Breast epithelium (tissue), 4 donors: ENCODE results near the gene DPYD. TPM values are rescaled to one million over a fixed set of nuclear protein-coding genes. Genes with fewer than 3 reads are reported as not detected.

ENCODE experiments used
- DNase-seq, 2 donors: peaks; one replicate each; pipeline ENCODE4 v3.0.0-alpha.2; 2019; ENCODE audit warnings: low spot score in 2 of 2
- H3K27ac ChIP-seq, 2 donors: fragments of 200-600 bp; sonication (generic) in 1 of 2; one replicate each; pipeline ENCODE4 v1.5.1; 2016 to 2019; ENCODE audit warnings: mild to moderate bottlenecking in 1 of 2
- H3K27me3 ChIP-seq, 2 donors: fragments of 200-600 bp; sonication (generic) in 1 of 2; one replicate each; pipeline versions ENCODE4 v1.5.1 to v1.6.0; 2017 to 2019; ENCODE audit warnings: control low read depth in 1 of 2, mild to moderate bottlenecking in 1 of 2
- H3K36me3 ChIP-seq: fragments of 200-600 bp; one replicate; pipeline ENCODE4 v1.5.1; 2019
- H3K4me1 ChIP-seq, 2 donors: fragments of 200-600 bp; sonication (generic); one replicate each; pipeline ENCODE4 v1.5.1; 2016 to 2019; ENCODE audit warnings: control low read depth in 1 of 2
- H3K4me3 ChIP-seq, 3 donors: fragments of 200-600 bp; sonication (generic); 1 replicate in 2 of 3; 2 replicates in 1 of 3; pipeline ENCODE4 v1.5.1; 2016 to 2019; ENCODE audit warnings: mild to moderate bottlenecking in 3 of 3, moderate library complexity in 2 of 3
- H3K9me3 ChIP-seq, 2 donors: fragments of 200-600 bp; sonication (generic) in 1 of 2; one replicate each; pipeline ENCODE4 v1.5.1; 2016 to 2019; ENCODE audit warnings: control low read depth in 1 of 2
- POLR2A ChIP-seq: fragments of 450-650 bp; IDR thresholded peaks from one replicate; pipeline ENCODE4 v1.6.1; 2016; ENCODE audit warnings: antibody characterized with exemption, mild to moderate bottlenecking, moderate library complexity
- POLR2AphosphoS5 ChIP-seq, 3 donors: sonication (generic); formaldehyde crosslinking; IDR thresholded peaks; one replicate each; pipeline ENCODE4 v1.6.1; 2017; ENCODE audit warnings: antibody characterized with exemption in 3 of 3
- intact Hi-C: fragments of 100-400 bp; cut with DNase I; formaldehyde crosslinking; loops from one replicate; pipeline ENCODE4 v1.15.1; 2023; ENCODE audit warnings: low total_unique reads
- total RNA-seq, 3 donors: library from RNA; depleted of rRNA; stranded (reverse); fragments of >200 nt; gene quantifications; one replicate each; pipeline ENCODE4 v1.1.0, GENCODE V29; 2016
- TF ChIP-seq, protein P1 (sequence below), 3 donors: fragments of 450-650 bp; IDR thresholded peaks; one replicate each; pipeline ENCODE4 v1.5.1; 2016 to 2017; ENCODE audit warnings: antibody characterized with exemption in 3 of 3, mild to moderate bottlenecking in 3 of 3, moderate library complexity in 3 of 3

The DPYD gene
- total RNA-seq, 3 donors from 2014 or later = 56.4 to 95.1 (median 58.1) TPM

DNA sequence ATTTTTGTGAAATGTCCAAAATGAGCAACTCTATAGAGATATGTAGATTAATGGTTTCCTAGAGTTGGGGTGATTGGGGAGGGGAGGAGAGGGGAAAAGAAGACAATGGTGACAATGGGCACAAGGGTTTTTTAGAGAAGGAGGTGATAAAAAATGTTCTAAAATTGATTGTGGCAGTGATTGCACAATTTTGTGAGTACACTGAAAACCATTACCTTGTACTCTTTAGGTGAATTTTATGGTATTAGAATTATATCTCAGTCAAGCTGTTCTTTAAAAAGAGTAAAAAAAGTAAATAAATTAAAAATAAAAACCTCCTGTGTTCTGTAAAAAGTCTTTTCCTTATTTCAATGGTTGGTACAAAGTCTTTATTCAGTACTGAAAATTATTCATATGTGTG lies 869.0 kb downstream of the DPYD start:
- intact Hi-C loops = no loop called here
- H3K9me3 ChIP-seq = peaks cover 6 to 9% of the 10 kb centered on the region in 2 donors
- no peak for TF ChIP-seq POLR2AphosphoS5 (IDR thresholded peaks at IDR 0.05)
- TF ChIP-seq POLR2A = no peak
- TF ChIP-seq, protein P1, sequence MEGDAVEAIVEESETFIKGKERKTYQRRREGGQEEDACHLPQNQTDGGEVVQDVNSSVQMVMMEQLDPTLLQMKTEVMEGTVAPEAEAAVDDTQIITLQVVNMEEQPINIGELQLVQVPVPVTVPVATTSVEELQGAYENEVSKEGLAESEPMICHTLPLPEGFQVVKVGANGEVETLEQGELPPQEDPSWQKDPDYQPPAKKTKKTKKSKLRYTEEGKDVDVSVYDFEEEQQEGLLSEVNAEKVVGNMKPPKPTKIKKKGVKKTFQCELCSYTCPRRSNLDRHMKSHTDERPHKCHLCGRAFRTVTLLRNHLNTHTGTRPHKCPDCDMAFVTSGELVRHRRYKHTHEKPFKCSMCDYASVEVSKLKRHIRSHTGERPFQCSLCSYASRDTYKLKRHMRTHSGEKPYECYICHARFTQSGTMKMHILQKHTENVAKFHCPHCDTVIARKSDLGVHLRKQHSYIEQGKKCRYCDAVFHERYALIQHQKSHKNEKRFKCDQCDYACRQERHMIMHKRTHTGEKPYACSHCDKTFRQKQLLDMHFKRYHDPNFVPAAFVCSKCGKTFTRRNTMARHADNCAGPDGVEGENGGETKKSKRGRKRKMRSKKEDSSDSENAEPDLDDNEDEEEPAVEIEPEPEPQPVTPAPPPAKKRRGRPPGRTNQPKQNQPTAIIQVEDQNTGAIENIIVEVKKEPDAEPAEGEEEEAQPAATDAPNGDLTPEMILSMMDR (IDR thresholded peaks at IDR 0.05) = no peak
- H3K4me1 ChIP-seq = no peaks in the 10 kb centered on the region
- no peak for DNase-seq
- H3K27ac ChIP-seq = no peak overlapping the region
- H3K27me3 ChIP-seq = no peaks in the 10 kb centered on the region
- no peaks in the 10 kb centered on the region for H3K36me3 ChIP-seq
- no peak overlapping the region for H3K4me3 ChIP-seq

GRCh38 chr1:97050506-97050905 lies 870.3 kb downstream of the DPYD start:
- no peaks in the 10 kb centered on the region for H3K27me3 ChIP-seq
- TF ChIP-seq POLR2A (no peak), POLR2AphosphoS5 (IDR thresholded peaks at IDR 0.05) (no peak)
- TF ChIP-seq, protein P1 (IDR thresholded peaks at IDR 0.05) = no peak

DNA sequence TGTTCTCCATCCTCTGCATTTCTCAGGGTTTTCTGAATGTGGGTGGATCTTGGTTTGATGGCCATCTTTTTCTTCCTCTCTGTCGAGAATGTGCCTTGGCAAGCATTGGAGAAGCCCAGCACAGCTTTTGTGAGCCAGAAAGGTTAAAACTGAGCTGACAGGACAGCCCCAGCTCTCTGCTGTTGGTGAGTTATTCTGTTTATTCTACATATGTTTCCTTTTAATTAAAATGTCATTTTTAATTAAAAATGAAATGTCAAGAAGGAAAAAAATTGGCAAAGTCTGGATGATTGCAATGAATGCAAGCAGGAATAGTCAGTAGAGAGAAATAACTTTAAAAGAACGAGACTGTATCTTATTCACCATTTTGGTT lies 873.4 kb downstream of the DPYD start:
- Histone ChIP-seq H3K27me3 (no peaks in the 10 kb centered on the region), H3K4me3 (no peak overlapping the region)

More at GRCh38 chr1:97050506-97050905, 870.3 kb downstream of the DPYD start:
- H3K4me1 ChIP-seq = no peaks in the 10 kb centered on the region
- no peak overlapping the region for H3K27ac ChIP-seq
- intact Hi-C loops = no loop called here
- H3K4me3 ChIP-seq = no peak overlapping the region
- H3K9me3 ChIP-seq = no peaks in the 10 kb centered on the region
- H3K36me3 ChIP-seq = no peaks in the 10 kb centered on the region
- DNase-seq = no peak

GRCh38 chr1:97046765-97047420 lies 873.9 kb downstream of the DPYD start:
- H3K27me3 ChIP-seq = no peaks in the 10 kb centered on the region
- DNase-seq = no peak
- H3K27ac ChIP-seq = no peak overlapping the region
- intact Hi-C loops = no loop called here
- H3K36me3 ChIP-seq = no peaks in the 10 kb centered on the region
- no peak overlapping the region for H3K4me3 ChIP-seq
- TF ChIP-seq POLR2A (no peak), POLR2AphosphoS5 (IDR thresholded peaks at IDR 0.05) (no peak)
- TF ChIP-seq, protein P1 (IDR thresholded peaks at IDR 0.05) = no peak
- H3K4me1 ChIP-seq = no peaks in the 10 kb centered on the region
- H3K9me3 ChIP-seq = peaks cover 0 to 5% of the 10 kb centered on the region in 2 donors

More for the DNA sequence above, 873.4 kb downstream of the DPYD start:
- TF ChIP-seq POLR2A (no peak), POLR2AphosphoS5 (IDR thresholded peaks at IDR 0.05) (no peak)
- TF ChIP-seq, protein P1 (IDR thresholded peaks at IDR 0.05) = no peak
- H3K27ac ChIP-seq = no peak overlapping the region
- H3K36me3 ChIP-seq = no peaks in the 10 kb centered on the region
- peaks cover 0 to 5% of the 10 kb centered on the region in 2 donors for H3K9me3 ChIP-seq
- intact Hi-C loops = no loop called here
- H3K4me1 ChIP-seq = no peaks in the 10 kb centered on the region
- DNase-seq = no peak

DNA sequence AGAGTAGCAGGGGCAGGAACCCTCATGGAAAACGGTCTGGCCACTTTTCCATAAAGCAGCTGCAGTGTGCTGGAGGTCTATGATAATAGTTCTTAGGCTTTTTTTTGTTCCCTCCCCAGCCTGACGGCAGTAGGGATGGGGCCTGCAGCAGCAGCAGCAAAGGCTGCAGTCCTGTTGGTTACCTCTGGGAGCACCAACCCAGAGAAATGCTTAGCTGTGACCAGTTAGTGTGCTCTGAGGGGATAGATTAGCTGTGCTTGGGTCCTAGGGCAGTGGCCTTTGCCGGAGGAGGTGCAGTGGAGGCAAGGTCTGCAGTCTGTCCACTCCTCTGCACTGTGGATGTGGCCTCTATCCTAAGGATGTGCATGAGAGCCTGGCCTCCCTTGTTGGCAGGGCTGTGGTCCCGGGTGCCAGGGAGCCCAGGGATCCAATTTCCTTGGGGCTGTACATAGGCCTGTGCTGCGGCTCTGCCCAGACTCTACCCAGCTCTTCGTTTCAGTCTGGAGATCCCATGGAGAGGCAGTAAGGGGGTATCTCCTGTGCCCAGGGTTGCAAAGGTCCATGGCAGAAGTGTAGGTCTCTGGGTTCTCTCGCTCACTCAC lies 876.6 kb downstream of the DPYD start:
- Histone ChIP-seq H3K4me1 (no peaks in the 10 kb centered on the region), H3K9me3 (peaks cover 2 to 5% of the 10 kb centered on the region in 2 donors), H3K27ac (no peak overlapping the region), H3K4me3 (no peak overlapping the region), H3K27me3 (no peaks in the 10 kb centered on the region), H3K36me3 (no peaks in the 10 kb centered on the region)
- intact Hi-C loops = no loop called here
- no peak for TF ChIP-seq POLR2A
- TF ChIP-seq, protein P1 (IDR thresholded peaks at IDR 0.05) = no peak
- no peak for TF ChIP-seq POLR2AphosphoS5 (IDR thresholded peaks at IDR 0.05)
- no peak for DNase-seq
